Effector memory CD8-positive, alpha-beta T cell (primary cell): ENCODE measurements around the gene PNMA8A.

Source experiments
- ATAC-seq: fragments of 150-1000 bp; cut with Tn5 transposase; replicated peaks from 2 replicates; pipeline ENCODE4 v1.10.0; 2021; ENCODE audit warnings: mild to moderate bottlenecking, moderate library complexity
- DNase-seq, 3 experiments: peaks; one replicate each; pipeline ENCODE4 v3.0.0; 2021
- H3K27ac Mint-ChIP-seq, 2 donors: one replicate each; pipeline ENCODE4 v1.8.0; 2022; ENCODE audit warnings: mild to moderate bottlenecking in 2 of 2, mixed read lengths in 2 of 2, moderate library complexity in 2 of 2
- H3K27me3 Mint-ChIP-seq, 2 donors: one replicate each; pipeline ENCODE4 v1.8.0; 2022; ENCODE audit warnings: mixed read lengths in 2 of 2
- H3K36me3 Mint-ChIP-seq: one replicate; pipeline ENCODE4 v1.8.0; 2022; ENCODE audit warnings: mild to moderate bottlenecking, moderate library complexity, mixed read lengths; ENCODE audit not compliant: insufficient read depth
- H3K4me1 Mint-ChIP-seq, 2 donors: one replicate each; pipeline ENCODE4 v1.8.0; 2022; ENCODE audit warnings: low read depth in 2 of 2, mixed read lengths in 2 of 2
- H3K4me3 Mint-ChIP-seq, 2 donors: one replicate each; pipeline ENCODE4 v1.8.0; 2022; ENCODE audit warnings: mild to moderate bottlenecking in 2 of 2, mixed read lengths in 2 of 2, moderate library complexity in 2 of 2
- H3K9me3 Mint-ChIP-seq, 2 donors: one replicate each; pipeline ENCODE4 v1.8.0; 2022; ENCODE audit warnings: mixed read lengths in 2 of 2

PNMA8A gene

GRCh38 chr19:46470376-46470775 is 987 bp downstream of the PNMA8A start:
- DNase-seq (no peak), ATAC-seq (no peak)
- H3K36me3 Mint-ChIP-seq, result no peaks in the 10 kb centered on the region
- peaks cover 2 to 4% of the 10 kb centered on the region in 2 donors for H3K4me1 Mint-ChIP-seq
- no peaks in the 10 kb centered on the region for H3K9me3 Mint-ChIP-seq
- H3K27ac Mint-ChIP-seq, result no peak overlapping the region
- peaks cover 49 to 90% of the 10 kb centered on the region in 2 donors for H3K27me3 Mint-ChIP-seq
- no peak overlapping the region for H3K4me3 Mint-ChIP-seq

- ATAC-seq (no peak), DNase-seq (no peak)
- Mint-ChIP-seq H3K36me3 (no peaks in the 10 kb centered on the region), H3K4me3 (no peak overlapping the region), H3K27ac (no peak overlapping the region), H3K9me3 (no peaks in the 10 kb centered on the region), H3K27me3 (peaks cover 56 to 90% of the 10 kb centered on the region in 2 donors), H3K4me1 (peaks cover 2 to 4% of the 10 kb centered on the region in 2 donors)
Observed at GRCh38 chr19:46469541-46470185, 1.7 kb downstream of the PNMA8A start.

GRCh38 chr19:46466536-46467196 is 4.7 kb downstream of the PNMA8A start:
- Mint-ChIP-seq H3K27me3 (peaks cover 37 to 83% of the 10 kb centered on the region in 2 donors), H3K27ac (no peak overlapping the region), H3K9me3 (no peaks in the 10 kb centered on the region), H3K4me1 (peaks cover 2 to 4% of the 10 kb centered on the region in 2 donors), H3K36me3 (no peaks in the 10 kb centered on the region), H3K4me3 (peak overlapping the region in 1 of 2 donors; percentile 29)
- DNase-seq (no peak), ATAC-seq (no peak)

DNA sequence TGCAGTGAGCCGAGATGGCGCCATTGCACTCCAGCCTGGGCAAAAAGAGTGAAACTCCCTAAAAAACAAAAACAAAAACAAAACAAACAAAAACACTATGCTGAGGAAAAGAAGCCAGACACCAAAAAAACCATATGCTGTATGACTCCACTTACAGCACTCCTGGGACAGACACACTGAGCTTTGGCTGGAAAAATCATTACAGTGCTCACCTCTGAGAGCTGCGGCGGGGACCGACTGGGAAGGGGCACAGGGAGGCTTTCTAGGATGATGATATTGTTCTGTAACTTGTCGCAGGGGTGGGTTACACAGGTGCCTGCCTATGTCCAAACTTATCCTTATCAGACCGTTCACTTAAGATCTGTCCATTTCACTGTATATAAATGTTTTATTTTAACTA is 7.8 kb downstream of the PNMA8A start:
- no peak overlapping the region for H3K27ac Mint-ChIP-seq
- peaks cover 4% of the 10 kb centered on the region for H3K36me3 Mint-ChIP-seq
- DNase-seq, result no peak
- no peak overlapping the region for H3K4me3 Mint-ChIP-seq
- peaks cover 18 to 68% of the 10 kb centered on the region in 2 donors for H3K27me3 Mint-ChIP-seq
- peaks cover 2 to 4% of the 10 kb centered on the region in 2 donors for H3K4me1 Mint-ChIP-seq
- ATAC-seq, result no peak
- H3K9me3 Mint-ChIP-seq, result no peaks in the 10 kb centered on the region

GRCh38 chr19:46461537-46461936 is 9.8 kb downstream of the PNMA8A start:
- no peak for ATAC-seq
- H3K9me3 Mint-ChIP-seq, result no peaks in the 10 kb centered on the region

DNA sequence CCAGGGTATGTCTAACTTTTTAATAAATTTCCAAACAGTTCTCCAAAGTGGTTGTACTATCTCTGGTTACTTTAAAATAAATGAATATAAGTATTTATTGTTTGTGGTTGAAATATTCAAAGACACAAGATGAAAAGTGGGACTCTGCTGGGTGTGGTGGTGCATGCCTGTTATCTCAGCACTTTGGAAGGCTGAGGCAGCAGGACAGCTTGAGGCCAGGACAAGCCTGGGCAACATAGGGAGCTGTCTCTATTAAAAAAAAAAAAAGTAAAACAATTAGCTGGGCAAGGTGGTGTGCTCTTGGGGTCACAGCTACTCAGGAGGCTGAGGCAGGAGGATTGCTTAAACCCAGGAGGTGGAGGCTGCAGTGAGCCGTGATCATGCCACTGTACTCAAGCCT is 10.4 kb downstream of the PNMA8A start:
- Mint-ChIP-seq H3K27me3 (peaks cover 35 to 65% of the 10 kb centered on the region in 2 donors), H3K4me1 (no peaks in the 10 kb centered on the region), H3K9me3 (no peaks in the 10 kb centered on the region), H3K36me3 (peaks cover 4% of the 10 kb centered on the region), H3K4me3 (no peak overlapping the region), H3K27ac (no peak overlapping the region)
- ATAC-seq (no peak), DNase-seq (no peak)

More at GRCh38 chr19:46461537-46461936, 9.8 kb downstream of the PNMA8A start:
- H3K4me1 Mint-ChIP-seq, result peaks cover 0 to 2% of the 10 kb centered on the region in 2 donors
- no peak for DNase-seq
- H3K27ac Mint-ChIP-seq, result no peak overlapping the region
- no peak overlapping the region for H3K4me3 Mint-ChIP-seq
- H3K27me3 Mint-ChIP-seq, result peaks cover 30 to 65% of the 10 kb centered on the region in 2 donors
- H3K36me3 Mint-ChIP-seq, result peaks cover 4% of the 10 kb centered on the region

DNA sequence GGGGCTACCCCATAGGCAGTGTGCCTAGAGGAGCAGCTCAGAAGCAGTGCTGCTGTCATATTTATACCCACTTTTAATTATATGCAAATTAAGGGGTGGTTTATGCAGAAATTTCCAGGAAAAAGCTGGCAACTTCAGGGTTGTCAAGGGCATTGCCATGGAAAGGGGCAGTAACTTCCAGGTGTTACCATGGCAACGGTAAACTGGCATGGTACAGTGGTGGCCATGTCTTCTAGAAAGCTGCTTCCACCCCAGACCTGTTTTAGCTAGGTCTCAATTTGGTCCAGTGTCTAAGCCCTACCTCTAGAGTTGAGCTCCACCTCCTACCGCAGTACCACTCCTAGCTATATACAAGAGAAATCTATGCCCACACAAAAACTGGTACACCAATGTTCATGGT is 11.3 kb downstream of the PNMA8A start:
- no peak for ATAC-seq
- Mint-ChIP-seq H3K4me3 (no peak overlapping the region), H3K4me1 (no peaks in the 10 kb centered on the region), H3K9me3 (no peaks in the 10 kb centered on the region), H3K27ac (no peak overlapping the region), H3K27me3 (peaks cover 32 to 65% of the 10 kb centered on the region in 2 donors), H3K36me3 (peaks cover 4% of the 10 kb centered on the region)
- DNase-seq, result no peak

- DNase-seq, result no peak
- H3K4me1 Mint-ChIP-seq, result no peaks in the 10 kb centered on the region
- ATAC-seq, result no peak
- no peak overlapping the region for H3K27ac Mint-ChIP-seq
- no peaks in the 10 kb centered on the region for H3K9me3 Mint-ChIP-seq
- H3K27me3 Mint-ChIP-seq, result peaks cover 19 to 48% of the 10 kb centered on the region in 2 donors
- no peak overlapping the region for H3K4me3 Mint-ChIP-seq
- H3K36me3 Mint-ChIP-seq, result peaks cover 6% of the 10 kb centered on the region
Observed at GRCh38 chr19:46456930-46457329, 14.4 kb downstream of the PNMA8A start.

GRCh38 chr19:46454244-46454643 is 17.1 kb downstream of the PNMA8A start:
- Mint-ChIP-seq H3K4me3 (no peak overlapping the region), H3K36me3 (peaks cover 5% of the 10 kb centered on the region), H3K4me1 (no peaks in the 10 kb centered on the region), H3K27ac (no peak overlapping the region), H3K9me3 (no peaks in the 10 kb centered on the region), H3K27me3 (peaks cover 32 to 63% of the 10 kb centered on the region in 2 donors)
- DNase-seq (no peak), ATAC-seq (no peak)

DNA sequence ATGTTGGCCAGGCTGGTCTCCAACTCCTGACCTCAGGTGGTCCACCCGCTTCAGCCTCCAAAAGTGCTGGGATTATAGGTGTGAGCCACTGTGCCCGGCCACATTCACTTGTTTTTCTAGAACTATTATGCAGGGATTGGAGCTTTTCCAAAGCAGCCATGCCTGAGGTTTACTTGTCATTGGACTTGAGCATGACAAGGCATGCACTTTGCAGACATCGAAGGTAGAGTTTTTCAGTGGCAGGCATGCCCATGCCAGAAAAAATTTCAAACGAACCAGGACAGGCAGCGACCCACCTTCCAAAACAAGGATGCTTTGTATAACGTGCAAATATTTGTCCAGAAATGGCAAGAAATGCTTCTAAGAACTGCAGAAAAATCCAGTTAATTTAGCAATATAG is 17.7 kb downstream of the PNMA8A start:
- Mint-ChIP-seq H3K27me3 (peaks cover 32 to 58% of the 10 kb centered on the region in 2 donors), H3K9me3 (no peaks in the 10 kb centered on the region), H3K4me1 (no peaks in the 10 kb centered on the region), H3K27ac (no peak overlapping the region), H3K4me3 (no peak overlapping the region), H3K36me3 (peaks cover 5% of the 10 kb centered on the region)
- ATAC-seq (no peak), DNase-seq (no peak)

DNA sequence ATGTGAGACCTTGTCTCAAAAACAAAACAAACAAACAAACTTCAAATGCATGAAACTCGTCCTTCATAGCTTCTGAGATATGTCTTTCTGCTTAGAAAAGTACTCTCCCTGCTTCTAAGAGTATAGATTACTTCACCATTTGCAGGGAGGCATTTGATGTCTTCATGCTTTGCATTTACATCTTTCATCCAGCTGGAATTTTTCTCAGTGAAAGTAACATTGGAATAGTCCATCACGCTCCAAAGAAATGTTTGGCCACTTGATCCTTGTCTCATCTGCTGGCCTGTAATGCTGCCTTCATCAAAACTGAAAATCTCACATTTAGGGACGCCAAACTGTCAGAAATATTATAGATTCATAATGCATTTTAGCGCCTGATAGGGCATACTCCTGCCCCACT is 19.2 kb downstream of the PNMA8A start:
- no peak overlapping the region for H3K4me3 Mint-ChIP-seq
- H3K9me3 Mint-ChIP-seq, result no peaks in the 10 kb centered on the region
- H3K27ac Mint-ChIP-seq, result no peak overlapping the region
- DNase-seq (no peak), ATAC-seq (no peak)
- peaks cover 30 to 59% of the 10 kb centered on the region in 2 donors for H3K27me3 Mint-ChIP-seq
- no peaks in the 10 kb centered on the region for H3K4me1 Mint-ChIP-seq
- H3K36me3 Mint-ChIP-seq, result peaks cover 5% of the 10 kb centered on the region

DNA sequence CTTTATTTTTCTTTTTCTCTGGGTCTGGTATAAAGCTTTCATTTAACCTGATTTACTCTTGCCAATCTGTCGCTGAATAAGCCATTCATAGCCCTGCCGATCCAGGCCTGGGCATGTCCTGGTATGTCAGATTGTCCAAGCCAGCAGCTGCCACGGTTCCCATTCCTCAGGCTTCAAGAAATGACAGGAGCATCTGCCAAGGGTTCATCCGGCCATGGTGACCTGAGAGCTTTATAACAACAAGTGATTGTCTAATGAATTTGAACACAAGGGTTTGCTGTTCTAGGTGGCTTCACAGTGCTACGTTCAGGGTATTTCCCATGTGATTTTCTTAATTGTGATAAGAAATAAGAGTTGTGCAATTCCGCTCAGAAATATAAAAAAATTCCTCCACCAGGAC is 20.0 kb downstream of the PNMA8A start:
- ATAC-seq (no peak), DNase-seq (no peak)
- Mint-ChIP-seq H3K27ac (no peak overlapping the region), H3K4me1 (no peaks in the 10 kb centered on the region), H3K4me3 (no peak overlapping the region), H3K36me3 (peaks cover 5% of the 10 kb centered on the region), H3K27me3 (peaks cover 30 to 57% of the 10 kb centered on the region in 2 donors), H3K9me3 (no peaks in the 10 kb centered on the region)

DNA sequence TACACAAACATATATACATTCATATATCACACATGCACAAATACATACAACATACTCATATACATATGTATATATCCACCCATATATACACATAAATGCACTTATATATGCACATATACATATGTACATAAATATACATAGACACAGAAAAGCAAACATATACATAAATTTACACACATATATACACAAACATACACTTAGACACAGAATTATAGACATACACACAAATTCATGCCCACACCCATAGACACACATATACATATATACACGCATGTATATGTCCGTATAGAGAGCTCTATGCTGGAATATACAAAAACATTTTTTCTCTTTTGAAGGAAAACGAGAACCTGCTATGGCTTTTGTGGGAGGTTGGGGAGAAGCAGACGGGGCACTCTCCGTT is 20.6 kb downstream of the PNMA8A start:
- Mint-ChIP-seq H3K4me1 (no peaks in the 10 kb centered on the region), H3K4me3 (no peak overlapping the region), H3K36me3 (peaks cover 5% of the 10 kb centered on the region), H3K27me3 (peaks cover 30 to 57% of the 10 kb centered on the region in 2 donors), H3K9me3 (no peaks in the 10 kb centered on the region), H3K27ac (no peak overlapping the region)
- no peak for DNase-seq
- ATAC-seq, result no peak

DNA sequence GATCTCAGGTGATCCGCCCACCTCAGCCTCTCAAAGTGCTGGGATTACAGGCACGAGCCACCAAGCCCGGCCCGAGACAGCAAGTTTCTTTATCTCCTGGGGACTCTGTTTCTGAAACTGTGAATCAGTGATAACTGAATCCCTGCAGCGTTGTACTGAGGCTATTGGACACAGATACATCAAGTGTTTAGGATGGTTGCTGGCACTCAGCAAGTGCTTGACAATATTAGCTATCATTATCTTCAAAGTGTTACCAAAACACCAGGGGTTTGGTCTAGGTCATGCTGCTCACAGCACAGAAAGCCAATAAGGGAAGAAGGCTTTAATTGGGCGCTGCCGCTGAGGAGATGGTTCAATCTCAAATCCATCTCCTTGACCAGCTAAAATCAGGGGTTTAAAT is 22.1 kb downstream of the PNMA8A start:
- H3K4me1 Mint-ChIP-seq, result no peaks in the 10 kb centered on the region
- ATAC-seq (no peak), DNase-seq (no peak)
- H3K9me3 Mint-ChIP-seq, result no peaks in the 10 kb centered on the region
- H3K36me3 Mint-ChIP-seq, result peaks cover 9% of the 10 kb centered on the region
- no peak overlapping the region for H3K27ac Mint-ChIP-seq
- H3K4me3 Mint-ChIP-seq, result no peak overlapping the region
- peaks cover 30 to 51% of the 10 kb centered on the region in 2 donors for H3K27me3 Mint-ChIP-seq
